HG03342 (cell line): Measurements from ENCODE around the gene LMOD3.
A peak's percentile ranks its signal among the peaks of the same experiment; 100 is the strongest.

Source experiments
- ATAC-seq: cut with Tn5 transposase; IDR thresholded peaks from one replicate; pipeline ENCODE4 v1.9.1; 2021; ENCODE audit warnings: mild to moderate bottlenecking, moderate library complexity; ENCODE audit not compliant: unreplicated experiment

Gene LMOD3

DNA sequence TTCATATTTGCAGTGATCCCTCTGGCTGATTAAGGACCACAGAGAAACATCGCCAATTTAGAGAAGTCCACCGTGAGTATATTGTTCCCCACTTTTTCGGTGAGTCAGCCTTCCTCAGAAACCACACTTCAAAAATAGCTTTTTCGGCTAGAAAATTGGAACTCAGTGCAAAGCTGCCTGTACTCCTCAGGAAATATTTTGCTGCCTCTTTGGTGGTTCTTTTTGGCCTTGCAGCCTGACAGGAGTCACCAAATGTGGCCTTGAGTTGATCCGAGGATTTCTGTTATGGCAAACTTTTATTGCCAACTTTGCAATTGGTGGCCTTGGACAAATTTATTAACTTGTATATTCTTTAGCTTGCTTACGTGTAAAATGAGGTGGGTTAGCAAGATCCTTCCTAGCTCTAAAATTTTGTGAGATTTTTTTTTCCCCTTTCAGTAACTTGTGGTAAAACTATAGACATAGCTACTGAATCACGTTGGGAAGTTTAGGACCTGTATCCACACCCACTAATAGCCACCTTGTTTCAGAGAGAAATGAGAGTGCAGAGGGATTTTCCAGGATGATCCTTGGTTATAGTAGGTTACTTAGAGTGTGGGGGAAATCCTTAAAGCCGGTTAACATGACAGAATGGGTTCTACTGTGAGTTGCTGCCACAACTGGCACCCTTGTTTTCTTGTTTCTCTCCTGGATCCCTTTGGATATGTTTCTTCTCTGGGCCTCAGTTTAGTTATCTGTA, 27.8 kb downstream of the LMOD3 start:
- no peak for ATAC-seq

GRCh38 chr3:69092030-69092516, 30.3 kb downstream of the LMOD3 start:
- ATAC-seq, result peak; percentile 79

- ATAC-seq, result no peak
Observed at GRCh38 chr3:69091389-69092029, 30.9 kb downstream of the LMOD3 start.

DNA sequence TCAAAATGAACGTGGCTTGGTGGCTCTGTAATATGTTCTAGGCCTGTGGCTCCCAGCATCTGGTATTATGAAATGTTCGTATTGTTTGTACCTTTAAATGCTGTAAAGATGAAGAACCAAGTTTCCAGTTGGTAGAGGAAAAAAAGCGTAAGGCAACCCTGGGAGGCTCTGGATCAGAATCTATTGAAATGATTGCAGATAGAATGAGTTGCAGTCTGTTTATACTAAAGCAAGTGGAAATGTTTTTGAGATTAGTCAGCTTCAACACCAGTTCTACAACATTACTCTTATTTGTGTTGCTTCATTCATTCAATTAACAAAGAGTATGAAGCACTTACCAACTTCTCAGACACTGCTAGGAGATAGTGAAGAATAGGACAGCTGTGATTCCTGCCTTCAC, 32.4 kb downstream of the LMOD3 start:
- no peak for ATAC-seq

GRCh38 chr3:69088063-69088462, 34.3 kb downstream of the LMOD3 start:
- peak; percentile 26 for ATAC-seq

DNA sequence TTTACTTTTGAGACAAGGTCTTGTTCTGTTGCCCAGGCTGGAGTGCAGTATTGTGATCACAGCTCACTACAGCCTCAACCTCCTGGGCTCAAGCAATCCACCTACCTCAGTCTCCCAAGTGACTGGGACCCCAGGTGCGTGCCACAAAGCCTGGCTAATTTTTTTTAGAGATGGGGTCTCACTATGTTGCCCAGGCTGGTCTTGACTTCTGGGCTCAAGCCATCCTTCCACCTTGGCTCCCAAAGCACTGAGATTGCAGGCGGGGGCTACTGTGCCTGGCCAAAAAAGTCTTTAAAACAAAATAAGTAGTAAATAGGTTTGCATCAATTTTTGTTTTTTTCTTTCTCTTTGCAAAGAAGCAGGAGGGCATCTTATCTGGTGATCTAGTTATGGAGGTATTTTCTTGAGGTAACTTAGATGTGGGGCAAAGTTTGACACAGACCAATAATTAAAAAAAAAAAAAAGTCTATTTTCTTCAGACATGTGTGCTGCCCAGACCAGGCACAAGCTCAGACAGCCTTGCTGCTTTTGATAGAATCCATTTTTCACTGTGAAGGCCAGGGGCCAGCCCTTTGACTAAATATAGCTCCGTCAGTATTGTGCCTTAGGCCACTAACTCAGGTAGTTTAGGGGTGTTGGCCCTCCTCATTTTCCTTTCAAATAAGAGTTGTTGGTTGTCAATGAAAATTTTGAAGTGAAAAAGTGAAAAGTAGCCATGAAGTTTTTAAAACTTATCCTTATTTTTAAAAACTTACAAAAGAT, 35.2 kb downstream of the LMOD3 start:
- ATAC-seq, result no peak

GRCh38 chr3:69085833-69086722, 36.3 kb downstream of the LMOD3 start:
- ATAC-seq, result no peak

DNA sequence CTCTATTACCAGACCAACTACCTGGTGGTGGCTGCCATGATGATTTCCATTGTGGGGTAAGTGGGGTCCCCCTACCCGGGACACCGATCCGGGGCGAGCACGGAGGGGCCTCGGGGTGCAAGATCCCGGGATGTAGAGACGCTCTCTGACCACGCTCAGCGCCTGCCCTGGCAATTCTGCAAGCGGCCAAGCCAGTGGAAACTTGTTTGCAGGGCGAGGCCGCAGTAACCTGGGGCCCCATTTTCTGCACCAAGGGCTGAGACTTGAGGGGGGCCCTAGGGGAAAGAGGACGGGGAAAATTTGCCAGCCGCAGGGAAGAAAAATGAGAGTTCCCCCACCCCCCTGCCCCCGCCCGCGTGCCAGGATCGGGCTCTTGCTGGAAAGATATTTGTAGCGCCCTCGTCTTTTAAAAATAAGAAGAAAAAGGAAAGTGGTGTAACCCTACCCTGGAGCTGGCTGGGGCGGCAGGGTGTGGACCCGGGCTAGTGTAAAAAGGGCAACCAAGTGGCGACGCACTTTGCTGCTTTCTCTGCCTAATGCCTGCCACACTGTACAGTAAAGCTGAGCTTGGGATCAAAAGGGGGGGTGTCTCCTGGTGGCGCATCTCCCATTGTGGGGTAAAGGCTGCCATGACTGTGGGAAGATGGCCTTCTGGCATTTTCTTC, 37.1 kb downstream of the LMOD3 start:
- no peak for ATAC-seq

DNA sequence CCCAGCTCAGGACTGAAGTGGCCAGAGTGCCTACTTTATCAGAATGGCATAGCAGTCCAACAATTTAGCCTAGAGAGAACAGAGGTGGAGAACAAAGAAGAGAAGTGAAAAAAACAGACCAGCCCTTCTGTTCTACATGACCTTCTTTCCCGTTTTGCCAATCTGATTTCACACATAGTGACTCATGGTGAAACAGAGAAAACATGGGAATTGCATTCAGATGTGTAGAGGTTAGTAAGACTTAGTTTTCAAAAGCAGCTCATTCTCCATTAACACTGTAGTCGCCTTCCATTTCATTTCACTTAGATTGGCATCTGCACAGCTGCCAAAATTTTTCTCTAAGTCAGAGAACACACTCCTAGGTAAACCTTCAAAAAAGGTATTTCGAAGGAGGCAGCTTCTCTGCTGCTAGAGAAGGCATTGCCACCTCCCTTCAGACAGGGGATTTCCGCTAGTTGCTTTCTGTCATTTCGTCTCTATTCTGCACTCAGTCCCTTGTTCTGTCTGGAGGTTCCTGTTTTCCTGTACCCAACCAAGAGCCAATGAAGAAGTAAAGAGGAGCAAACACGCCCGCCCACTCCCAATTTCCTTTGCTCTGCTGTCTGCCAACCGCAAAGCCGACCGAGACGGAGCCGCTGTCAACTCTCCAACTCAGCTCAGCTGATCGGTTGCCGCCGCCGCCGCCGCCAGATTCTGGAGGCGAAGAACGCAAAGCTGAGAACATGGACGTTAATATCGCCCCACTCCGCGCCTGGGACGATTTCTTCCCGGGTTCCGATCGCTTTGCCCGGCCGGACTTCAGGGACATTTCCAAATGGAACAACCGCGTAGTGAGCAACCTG, 37.8 kb downstream of the LMOD3 start, which contains the start of gene ARL6IP5:
Gene ARL6IP5 (plus strand): TSS at position 612 of the 842 bp plus-strand sequence. CDS start 111 bp downstream, at position 723.
- ATAC-seq, result peak; percentile 52

- peak; percentile 47 for ATAC-seq
Observed at GRCh38 chr3:69082805-69083204, 39.6 kb downstream of the LMOD3 start.

DNA sequence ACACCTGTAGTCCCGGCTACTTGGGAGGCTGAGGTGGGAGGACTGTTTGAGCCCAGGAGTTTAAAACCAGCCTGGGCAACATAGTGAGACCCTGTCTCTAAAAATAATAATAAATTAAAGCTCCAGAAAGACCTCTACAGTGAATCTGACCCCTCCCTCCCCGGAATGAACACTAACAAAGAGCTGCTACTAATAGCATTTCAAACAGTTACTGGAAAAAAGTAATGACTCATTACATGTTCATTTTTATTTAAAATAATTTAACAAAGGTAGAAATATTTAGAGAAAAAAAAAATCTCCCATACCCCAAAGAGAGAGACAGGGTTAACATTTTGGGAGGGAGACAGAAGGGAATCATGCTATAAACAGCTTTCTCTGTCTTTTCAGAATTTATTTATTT, 40.0 kb downstream of the LMOD3 start:
- no peak for ATAC-seq

- ATAC-seq, result no peak
Observed at GRCh38 chr3:69081583-69082262, 40.7 kb downstream of the LMOD3 start.

DNA sequence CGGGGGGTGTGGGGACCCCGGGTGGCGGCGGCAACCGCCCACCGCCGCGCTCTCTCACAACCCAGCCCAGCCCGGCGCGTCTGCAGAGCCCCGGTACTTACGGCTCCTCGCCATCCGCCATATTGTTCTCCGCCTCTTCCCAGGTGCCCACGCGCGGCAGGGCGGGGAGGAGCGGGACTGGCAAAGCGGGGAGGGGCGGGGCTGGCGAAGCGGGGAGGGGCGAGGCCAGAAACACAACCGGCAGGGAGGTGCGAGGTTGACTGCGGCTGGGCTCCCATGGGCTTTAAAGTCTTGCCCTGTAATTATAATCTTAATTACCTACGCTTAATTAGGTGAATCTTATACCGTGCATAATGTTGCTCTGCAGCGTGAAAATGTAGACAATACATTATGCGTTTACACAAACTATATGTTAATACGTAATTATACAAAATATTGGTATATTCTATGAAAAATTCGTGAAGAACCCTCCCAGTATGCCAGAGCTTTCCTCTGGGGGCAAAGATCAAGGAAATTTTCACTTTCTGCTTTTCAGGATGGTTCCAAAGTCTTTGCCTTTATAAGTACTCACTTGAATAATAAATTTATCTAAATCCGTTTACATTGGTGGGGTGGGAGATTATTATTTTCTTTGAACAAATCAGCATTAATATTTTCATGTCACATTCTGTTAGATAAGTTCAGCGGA, 42.0 kb downstream of the LMOD3 start, which contains the start of gene UBA3:
Gene UBA3 (minus strand): TSS at position 133 of the 688 bp plus-strand sequence. CDS start 12 bp downstream, at position 121.
- ATAC-seq, result peak; percentile 48

- ATAC-seq, result peak; percentile 22
Observed at GRCh38 chr3:69079269-69080159, 42.9 kb downstream of the LMOD3 start.

GRCh38 chr3:69072928-69073327, 49.5 kb downstream of the LMOD3 start:
- no peak for ATAC-seq

- no peak for ATAC-seq
Observed at GRCh38 chr3:69066121-69066520, 56.3 kb downstream of the LMOD3 start.
